GM18858 (cell line): ENCODE results near the gene EEA1.
"Not testable (repeated sequence)": the region's sequence is repeated elsewhere in the genome, so short reads cannot be mapped to it uniquely, and the experiment has no call there.

Experiments used
- ATAC-seq: cut with Tn5 transposase; IDR thresholded peaks from one replicate; pipeline ENCODE4 v1.9.1; 2021; ENCODE audit not compliant: unreplicated experiment

The EEA1 gene

GRCh38 chr12:92814584-92814983, 114.5 kb downstream of the EEA1 start:
- ATAC-seq: no peak

GRCh38 chr12:92810370-92810769, 118.7 kb downstream of the EEA1 start:
- no peak for ATAC-seq

GRCh38 chr12:92803903-92804302, 125.2 kb downstream of the EEA1 start:
- ATAC-seq: no peak

GRCh38 chr12:92802906-92803305, 126.2 kb downstream of the EEA1 start:
- no peak for ATAC-seq

GRCh38 chr12:92796650-92797049, 132.4 kb downstream of the EEA1 start:
- no peak for ATAC-seq

- ATAC-seq: no peak
These were observed 134.3 kb downstream of the EEA1 start for GRCh38 chr12:92794814-92795213.

GRCh38 chr12:92794356-92794755, 134.7 kb downstream of the EEA1 start:
- not testable (repeated sequence) for ATAC-seq

- ATAC-seq: no peak
These were observed 143.1 kb downstream of the EEA1 start for GRCh38 chr12:92786045-92786444.

- ATAC-seq: no peak
These were observed 143.5 kb downstream of the EEA1 start for GRCh38 chr12:92785563-92785950.

GRCh38 chr12:92784797-92785562, 144.1 kb downstream of the EEA1 start:
- ATAC-seq: peak; percentile 97

- no peak for ATAC-seq
These were observed 144.7 kb downstream of the EEA1 start for GRCh38 chr12:92784356-92784755.

GRCh38 chr12:92779902-92780301, 149.2 kb downstream of the EEA1 start:
- no peak for ATAC-seq

- ATAC-seq: no peak
These were observed 150.6 kb downstream of the EEA1 start for GRCh38 chr12:92778525-92778924.

- ATAC-seq: no peak
These were observed 153.7 kb downstream of the EEA1 start for GRCh38 chr12:92775416-92775815.

- no peak for ATAC-seq
These were observed 158.1 kb downstream of the EEA1 start for GRCh38 chr12:92771001-92771400.

GRCh38 chr12:92769124-92769901, 159.8 kb downstream of the EEA1 start:
- peak; percentile 77 for ATAC-seq

- no peak for ATAC-seq
These were observed 163.2 kb downstream of the EEA1 start for GRCh38 chr12:92765871-92766270.

- ATAC-seq: no peak
These were observed 164.3 kb downstream of the EEA1 start for GRCh38 chr12:92764831-92765230.

GRCh38 chr12:92762773-92763172, 166.3 kb downstream of the EEA1 start:
- no peak for ATAC-seq

GRCh38 chr12:92759634-92760268, 169.3 kb downstream of the EEA1 start:
- no peak for ATAC-seq

GRCh38 chr12:92757597-92758121, 171.4 kb downstream of the EEA1 start:
- ATAC-seq: no peak
